K562 (cell line): ENCODE results near the gene ERBB4. TPM values are rescaled to one million over a fixed set of nuclear protein-coding genes. Genes with fewer than 3 reads are reported as not detected.

Experiments used
- CTCF ChIP-seq, 3 experiments: IDR thresholded peaks in 2 of 3; conservative IDR thresholded peaks in 1 of 3; 2 replicates each; pipeline ENCODE4 v1.5.1; 2011 to 2012; ENCODE audit warnings: low read length in 3 of 3, mild to moderate bottlenecking in 3 of 3, control low read depth in 2 of 3, improper control_type of control experiment in 1 of 3, inconsistent platforms in 1 of 3, low read depth in 1 of 3, mixed read lengths in 1 of 3, moderate library complexity in 1 of 3; ENCODE audit not compliant: insufficient read depth in 2 of 3
- LEF1 ChIP-seq: fragments of 450-650 bp; IDR thresholded peaks from 2 replicates; pipeline ENCODE4 v1.6.1; 2016; ENCODE audit warnings: mild to moderate bottlenecking
- PTRF ChIP-seq: fragments of 450-650 bp; IDR thresholded peaks from 2 replicates; pipeline ENCODE4 v1.6.1; 2016; ENCODE audit warnings: mild to moderate bottlenecking, missing genetic modification characterization, missing compliant biosample characterization
- RAD51 ChIP-seq: fragments of 450-650 bp; IDR thresholded peaks from 2 replicates; pipeline ENCODE4 v1.7.1; 2016; ENCODE audit warnings: low read depth, mild to moderate bottlenecking, borderline replicate concordance
- RB1 ChIP-seq: fragments of 450-650 bp; IDR thresholded peaks from 2 replicates; pipeline ENCODE4 v1.6.1; 2017; ENCODE audit warnings: low read depth, mild to moderate bottlenecking
- RERE ChIP-seq: sonication (generic); formaldehyde crosslinking; IDR thresholded peaks from 2 replicates; pipeline ENCODE4 v1.8.0; 2023; ENCODE audit warnings: missing genetic modification reagents, mild to moderate bottlenecking, borderline replicate concordance
- polyA plus RNA-seq, 8 experiments: library from polyadenylated mRNA; depleted of rRNA in 4 of 8; stranded (reverse) in 5 of 8; unstranded in 3 of 8; fragments of >200 nt; fragmentation: Nextera tagmentation in 2 of 8; fragmentation: Illumina TruSeq in 1 of 8; extraction: Ambion mirVana in 2 of 8; extraction: Trizol in 1 of 8; gene quantifications; 2 replicates each; pipeline versions ENCODE4 v1.2.1 to v1.2.3, GENCODE V29; 2011 to 2014; ENCODE audit warnings: inconsistent platforms in 1 of 8, missing spikeins in 1 of 8
- total RNA-seq, 7 experiments: library from RNA; depleted of rRNA in 6 of 7; stranded (reverse); fragments of >200 nt in 6 of 7; fragmentation: Illumina TruSeq in 2 of 7; extraction: Trizol in 2 of 7; gene quantifications; 2 replicates each; pipeline versions ENCODE4 v1.2.1 to v1.2.3, GENCODE V29; 2011 to 2021; ENCODE audit warnings: low replicate concordance in 1 of 7
- TF ChIP-seq, protein P1 (sequence below): fragments of 450-650 bp; IDR thresholded peaks from 2 replicates; pipeline ENCODE4 v1.6.1; 2017; ENCODE audit warnings: mild to moderate bottlenecking, moderate library complexity
- TF ChIP-seq, protein P2 (sequence below): fragments of 450-650 bp; IDR thresholded peaks from 2 replicates; pipeline ENCODE4 v1.6.1; 2016

ERBB4 gene
- total and polyA plus RNA-seq, 9 of the 15 experiments (the other 6 are each of a cell fraction or from before 2014, with no cell fraction given), result not detected

GRCh38 chr2:212520340-212520739 lies 18.3 kb downstream of the ERBB4 start (continued):
- TF ChIP-seq RERE (CRISPR knock-in tag) (no peak), PTRF (tag) (no peak), RB1 (no peak), RAD51 (no peak), CTCF (IDR thresholded peaks at IDR 0.05 in 2 of 3, conservative IDR thresholded peaks at IDR 0.05 in 1 of 3; ENCODE audit: insufficient read depth in 2 of 3, low read depth in 1 of 3, low read length in 3 of 3) (no peak), LEF1 (no peak)
- TF ChIP-seq, protein P1, sequence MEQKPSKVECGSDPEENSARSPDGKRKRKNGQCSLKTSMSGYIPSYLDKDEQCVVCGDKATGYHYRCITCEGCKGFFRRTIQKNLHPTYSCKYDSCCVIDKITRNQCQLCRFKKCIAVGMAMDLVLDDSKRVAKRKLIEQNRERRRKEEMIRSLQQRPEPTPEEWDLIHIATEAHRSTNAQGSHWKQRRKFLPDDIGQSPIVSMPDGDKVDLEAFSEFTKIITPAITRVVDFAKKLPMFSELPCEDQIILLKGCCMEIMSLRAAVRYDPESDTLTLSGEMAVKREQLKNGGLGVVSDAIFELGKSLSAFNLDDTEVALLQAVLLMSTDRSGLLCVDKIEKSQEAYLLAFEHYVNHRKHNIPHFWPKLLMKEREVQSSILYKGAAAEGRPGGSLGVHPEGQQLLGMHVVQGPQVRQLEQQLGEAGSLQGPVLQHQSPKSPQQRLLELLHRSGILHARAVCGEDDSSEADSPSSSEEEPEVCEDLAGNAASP, result no peak
- TF ChIP-seq, protein P2, sequence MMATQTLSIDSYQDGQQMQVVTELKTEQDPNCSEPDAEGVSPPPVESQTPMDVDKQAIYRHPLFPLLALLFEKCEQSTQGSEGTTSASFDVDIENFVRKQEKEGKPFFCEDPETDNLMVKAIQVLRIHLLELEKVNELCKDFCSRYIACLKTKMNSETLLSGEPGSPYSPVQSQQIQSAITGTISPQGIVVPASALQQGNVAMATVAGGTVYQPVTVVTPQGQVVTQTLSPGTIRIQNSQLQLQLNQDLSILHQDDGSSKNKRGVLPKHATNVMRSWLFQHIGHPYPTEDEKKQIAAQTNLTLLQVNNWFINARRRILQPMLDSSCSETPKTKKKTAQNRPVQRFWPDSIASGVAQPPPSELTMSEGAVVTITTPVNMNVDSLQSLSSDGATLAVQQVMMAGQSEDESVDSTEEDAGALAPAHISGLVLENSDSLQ, result no peak
